ENCODE measurements around the gene STX7. TPM values are rescaled to one million over a fixed set of nuclear protein-coding genes. Genes with fewer than 3 reads are reported as not detected.

The STX7 gene
- total RNA-seq, 1 donor, result 43.8 TPM

DNA sequence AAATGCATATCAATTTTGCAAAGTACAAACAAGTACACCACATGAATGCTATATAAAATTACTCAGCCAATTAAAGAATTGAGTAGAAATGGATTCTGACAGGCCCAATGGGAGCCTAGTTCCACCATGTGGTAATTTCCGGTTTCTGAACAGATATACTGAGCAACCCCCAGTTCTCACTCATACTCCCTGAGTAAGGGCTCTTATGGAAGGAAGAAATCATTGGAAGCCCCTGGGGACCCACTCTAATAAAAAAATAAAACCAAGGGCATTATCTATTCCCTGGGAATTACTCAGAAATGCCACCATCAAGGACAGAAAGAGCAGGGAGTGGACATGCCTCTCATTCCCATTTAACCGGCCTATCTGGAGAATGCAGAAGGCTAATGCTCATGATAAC is 34.6 kb downstream of the STX7 start:
- Histone ChIP-seq H2AFZ (ENCODE audit: low read length) (no peak overlapping the region), H4K20me1 (ENCODE audit: insufficient read depth, low read length) (peaks cover 5% of the 10 kb centered on the region), H3K36me3 (ENCODE audit: insufficient read depth, low read length) (no peaks in the 10 kb centered on the region), H3K9me3 (ENCODE audit: low read depth, low read length) (no peaks in the 10 kb centered on the region), H3K79me2 (ENCODE audit: insufficient read depth, low read length) (peaks cover 59% of the 10 kb centered on the region), H3K4me3 (ENCODE audit: insufficient read depth, low read length) (no peak overlapping the region), H3K4me2 (ENCODE audit: insufficient read depth, low read length) (no peak overlapping the region), H3K4me1 (ENCODE audit: insufficient read depth, low read length) (no peaks in the 10 kb centered on the region), H3K27me3 (ENCODE audit: insufficient read depth, low read length) (no peaks in the 10 kb centered on the region), H3K27ac (ENCODE audit: low read depth, low read length) (no peak overlapping the region)
- no peak for DNase-seq (ENCODE audit: insufficient read length, low spot score, missing footprints)
- TF ChIP-seq CTCF (IDR thresholded peaks at IDR 0.05; ENCODE audit: extremely low read depth, low read depth, low read length), result no peak

- Histone ChIP-seq H3K36me3 (ENCODE audit: insufficient read depth, low read length) (no peaks in the 10 kb centered on the region), H3K27me3 (ENCODE audit: insufficient read depth, low read length) (no peaks in the 10 kb centered on the region), H3K4me3 (ENCODE audit: insufficient read depth, low read length) (no peak overlapping the region), H3K4me1 (ENCODE audit: insufficient read depth, low read length) (no peaks in the 10 kb centered on the region), H2AFZ (ENCODE audit: low read length) (no peak overlapping the region), H3K27ac (ENCODE audit: low read depth, low read length) (no peak overlapping the region), H3K9me3 (ENCODE audit: low read depth, low read length) (no peaks in the 10 kb centered on the region), H3K79me2 (ENCODE audit: insufficient read depth, low read length) (peaks cover 47% of the 10 kb centered on the region), H3K4me2 (ENCODE audit: insufficient read depth, low read length) (no peak overlapping the region), H4K20me1 (ENCODE audit: insufficient read depth, low read length) (peaks cover 5% of the 10 kb centered on the region)
- no peak for TF ChIP-seq CTCF (IDR thresholded peaks at IDR 0.05; ENCODE audit: extremely low read depth, low read depth, low read length)
- no peak for DNase-seq (ENCODE audit: insufficient read length, low spot score, missing footprints)
Measured at GRCh38 chr6:132476688-132477087, 36.2 kb downstream of the STX7 start.

GRCh38 chr6:132475925-132476324 is 37.0 kb downstream of the STX7 start:
- no peak overlapping the region for H2AFZ ChIP-seq (ENCODE audit: low read length)
- H3K36me3 ChIP-seq (ENCODE audit: insufficient read depth, low read length), result peaks cover 6% of the 10 kb centered on the region
- H3K4me3 ChIP-seq (ENCODE audit: insufficient read depth, low read length), result no peak overlapping the region
- peaks cover 5% of the 10 kb centered on the region for H4K20me1 ChIP-seq (ENCODE audit: insufficient read depth, low read length)
- no peak for DNase-seq (ENCODE audit: insufficient read length, low spot score, missing footprints)
- no peaks in the 10 kb centered on the region for H3K27me3 ChIP-seq (ENCODE audit: insufficient read depth, low read length)
- H3K27ac ChIP-seq (ENCODE audit: low read depth, low read length), result no peak overlapping the region
- peaks cover 42% of the 10 kb centered on the region for H3K79me2 ChIP-seq (ENCODE audit: insufficient read depth, low read length)
- H3K4me1 ChIP-seq (ENCODE audit: insufficient read depth, low read length), result no peaks in the 10 kb centered on the region
- no peak overlapping the region for H3K4me2 ChIP-seq (ENCODE audit: insufficient read depth, low read length)
- TF ChIP-seq CTCF (IDR thresholded peaks at IDR 0.05; ENCODE audit: extremely low read depth, low read depth, low read length), result no peak
- H3K9me3 ChIP-seq (ENCODE audit: low read depth, low read length), result no peaks in the 10 kb centered on the region

DNA sequence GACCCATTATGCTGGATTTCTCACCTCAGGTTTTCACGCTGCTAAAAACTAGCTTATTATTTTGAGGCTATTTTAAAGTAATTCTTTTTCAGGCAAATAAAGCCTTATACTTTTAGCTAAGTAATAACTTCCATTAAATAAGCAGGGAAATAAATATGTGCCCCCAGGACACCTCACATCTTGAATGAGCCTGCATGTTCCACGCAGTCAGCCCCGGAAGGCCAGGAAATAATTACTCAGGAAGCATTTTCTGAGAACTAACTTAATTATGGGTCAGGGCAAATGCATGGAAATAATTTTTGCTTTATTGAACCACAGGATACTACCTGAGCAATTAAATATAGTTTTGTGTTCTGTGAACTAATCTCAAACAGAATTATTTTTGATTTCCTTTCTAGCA is 41.1 kb downstream of the STX7 start:
- no peak for TF ChIP-seq CTCF (IDR thresholded peaks at IDR 0.05; ENCODE audit: extremely low read depth, low read depth, low read length)
- peaks cover 25% of the 10 kb centered on the region for H3K36me3 ChIP-seq (ENCODE audit: insufficient read depth, low read length)
- H3K4me3 ChIP-seq (ENCODE audit: insufficient read depth, low read length), result no peak overlapping the region
- H3K4me2 ChIP-seq (ENCODE audit: insufficient read depth, low read length), result no peak overlapping the region
- no peak for DNase-seq (ENCODE audit: insufficient read length, low spot score, missing footprints)
- H3K27me3 ChIP-seq (ENCODE audit: insufficient read depth, low read length), result no peaks in the 10 kb centered on the region
- no peak overlapping the region for H2AFZ ChIP-seq (ENCODE audit: low read length)
- H3K4me1 ChIP-seq (ENCODE audit: insufficient read depth, low read length), result peaks cover 3% of the 10 kb centered on the region
- H4K20me1 ChIP-seq (ENCODE audit: insufficient read depth, low read length), result no peaks in the 10 kb centered on the region
- H3K9me3 ChIP-seq (ENCODE audit: low read depth, low read length), result no peaks in the 10 kb centered on the region
- H3K79me2 ChIP-seq (ENCODE audit: insufficient read depth, low read length), result peaks cover 6% of the 10 kb centered on the region
- no peak overlapping the region for H3K27ac ChIP-seq (ENCODE audit: low read depth, low read length)

Measured in osteoblast (primary cell).